Measurements from ENCODE around the gene SKAP2.

SKAP2 gene

GRCh38 chr7:26735976-26736600 is 128.3 kb downstream of the SKAP2 start:
- no peak for DNase-seq

GRCh38 chr7:26729150-26729775 is 135.1 kb downstream of the SKAP2 start:
- no peak for DNase-seq

- DNase-seq = no peak
These were observed 138.3 kb downstream of the SKAP2 start for GRCh38 chr7:26726051-26726450.

- no peak for DNase-seq
These were observed 139.6 kb downstream of the SKAP2 start for GRCh38 chr7:26724795-26725194.

GRCh38 chr7:26723129-26723528 is 141.3 kb downstream of the SKAP2 start:
- DNase-seq = no peak

- no peak for DNase-seq
These were observed 142.9 kb downstream of the SKAP2 start for GRCh38 chr7:26721450-26721849.

- DNase-seq = no peak
These were observed 146.3 kb downstream of the SKAP2 start for GRCh38 chr7:26718063-26718462.

GRCh38 chr7:26714438-26714837 is 150.0 kb downstream of the SKAP2 start:
- no peak for DNase-seq

GRCh38 chr7:26714006-26714405 is 150.4 kb downstream of the SKAP2 start:
- no peak for DNase-seq

GRCh38 chr7:26709210-26709990 is 155.0 kb downstream of the SKAP2 start:
- no peak for DNase-seq

GRCh38 chr7:26705567-26705966 is 158.8 kb downstream of the SKAP2 start:
- no peak for DNase-seq

- DNase-seq = no peak
These were observed 159.6 kb downstream of the SKAP2 start for GRCh38 chr7:26704786-26705185.

GRCh38 chr7:26704036-26704435 is 160.4 kb downstream of the SKAP2 start:
- DNase-seq = no peak

- no peak for DNase-seq
These were observed 163.5 kb downstream of the SKAP2 start for GRCh38 chr7:26700893-26701292.

- DNase-seq = no peak
These were observed 164.0 kb downstream of the SKAP2 start for GRCh38 chr7:26700386-26700785.

GRCh38 chr7:26699766-26700165 is 164.6 kb downstream of the SKAP2 start:
- DNase-seq = no peak

GRCh38 chr7:26698806-26699205 is 165.6 kb downstream of the SKAP2 start:
- DNase-seq = no peak

GRCh38 chr7:26698194-26698593 is 166.2 kb downstream of the SKAP2 start:
- DNase-seq = no peak

GRCh38 chr7:26696978-26697377 is 167.4 kb downstream of the SKAP2 start:
- no peak for DNase-seq

GRCh38 chr7:26696161-26696560 is 168.2 kb downstream of the SKAP2 start:
- DNase-seq = no peak

GRCh38 chr7:26694713-26695112 is 169.7 kb downstream of the SKAP2 start:
- DNase-seq = no peak

- no peak for DNase-seq
These were observed 170.2 kb downstream of the SKAP2 start for GRCh38 chr7:26694141-26694540.

- no peak for DNase-seq
These were observed 172.5 kb downstream of the SKAP2 start for GRCh38 chr7:26691886-26692285.

GRCh38 chr7:26691406-26691805 is 173.0 kb downstream of the SKAP2 start:
- no peak for DNase-seq
